GM21528 (cell line): Measurements from ENCODE around the gene RASAL3.

Experiments
- ATAC-seq: cut with Tn5 transposase; IDR thresholded peaks from one replicate; pipeline ENCODE4 v1.9.1; 2021; ENCODE audit warnings: mild to moderate bottlenecking, moderate library complexity; ENCODE audit not compliant: unreplicated experiment, low FRiP score

The RASAL3 gene

DNA sequence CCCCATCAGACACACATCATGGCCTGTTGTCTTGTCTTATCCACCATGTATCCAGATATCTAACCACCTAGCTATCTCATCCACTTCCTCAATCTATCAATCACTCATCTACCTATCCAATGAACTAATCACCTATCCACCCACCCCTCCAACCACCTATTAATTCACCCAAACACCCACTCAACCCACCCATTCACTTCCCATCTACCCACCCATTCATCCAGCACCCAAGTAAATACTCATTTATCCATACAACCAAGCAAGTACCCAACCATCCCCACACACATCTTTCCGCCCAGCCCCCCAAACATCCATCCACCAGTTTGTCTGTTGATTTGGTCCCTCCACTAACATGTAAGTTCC lies 13.8 kb downstream of the RASAL3 start:
- ATAC-seq = no peak

- no peak for ATAC-seq
Observed at GRCh38 chr19:15449620-15450527, 14.5 kb downstream of the RASAL3 start, which contains the start of gene WIZ. Gene WIZ, minus strand, starts transcription at chr19:15449956. Its CDS starts 1,649 bp downstream, at chr19:15448307.

DNA sequence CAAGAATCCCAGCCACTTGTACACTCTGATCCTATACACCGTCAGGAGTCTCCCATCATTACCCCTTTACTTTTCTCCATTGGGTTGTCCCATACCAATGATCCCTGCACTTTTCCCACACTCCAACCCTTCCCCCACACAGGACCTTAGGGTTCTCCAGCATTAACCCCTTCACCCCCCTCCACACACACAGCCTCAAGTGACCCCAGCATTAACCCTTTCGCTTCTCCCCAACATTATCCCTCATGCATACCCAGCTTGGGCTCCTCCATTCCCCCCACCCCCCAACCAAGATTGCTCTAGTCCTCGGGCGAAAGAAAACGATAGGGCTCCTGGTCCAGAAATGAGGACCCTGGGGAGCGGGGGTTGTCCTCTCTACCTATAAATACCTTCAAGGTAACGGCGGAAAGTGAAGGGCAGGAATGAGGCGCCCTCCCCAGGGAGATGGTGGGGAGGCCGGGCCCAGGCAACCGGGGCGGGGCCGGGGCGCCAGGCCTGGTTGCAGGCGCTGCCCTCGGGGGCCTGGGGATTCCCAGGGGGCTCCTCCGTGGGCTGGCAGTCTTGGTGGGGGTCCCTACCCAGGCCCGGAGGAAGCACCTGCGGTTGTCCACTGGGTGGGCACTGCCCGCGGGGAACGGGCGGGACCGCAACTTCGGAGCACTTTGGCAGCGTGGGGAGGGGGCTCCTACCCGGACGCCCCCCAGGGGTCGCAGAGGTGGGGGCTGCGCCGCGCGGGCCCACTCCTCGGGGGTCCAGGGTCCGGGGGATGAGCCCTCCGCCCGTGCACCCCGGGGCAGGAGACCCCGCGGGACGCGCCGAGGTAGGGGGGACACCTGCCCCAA lies 15.3 kb downstream of the RASAL3 start:
- no peak for ATAC-seq

- no peak for ATAC-seq
Observed at GRCh38 chr19:15448044-15448777, 16.1 kb downstream of the RASAL3 start.

GRCh38 chr19:15447057-15447456 lies 17.3 kb downstream of the RASAL3 start:
- no peak for ATAC-seq

GRCh38 chr19:15445807-15446376 lies 18.5 kb downstream of the RASAL3 start:
- no peak for ATAC-seq

DNA sequence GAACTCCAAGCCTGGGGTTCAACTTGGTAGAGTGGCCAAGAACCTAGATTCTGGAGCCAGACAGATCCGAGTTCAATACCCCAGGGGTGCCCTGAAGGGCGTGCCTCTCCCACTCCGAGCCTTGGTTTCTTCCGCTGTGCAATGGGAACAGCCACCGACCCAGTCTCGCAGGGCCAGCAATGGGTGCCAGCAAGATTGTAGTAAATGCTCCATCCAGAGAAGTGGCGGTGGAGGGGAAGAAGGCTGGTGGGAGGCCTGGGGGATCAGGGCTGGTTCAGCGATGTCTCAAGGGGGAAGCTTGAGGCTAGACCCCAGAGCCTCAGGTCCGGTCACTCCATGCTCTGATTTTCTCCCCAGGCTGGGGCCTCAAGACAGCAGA lies 19.1 kb downstream of the RASAL3 start:
- no peak for ATAC-seq

DNA sequence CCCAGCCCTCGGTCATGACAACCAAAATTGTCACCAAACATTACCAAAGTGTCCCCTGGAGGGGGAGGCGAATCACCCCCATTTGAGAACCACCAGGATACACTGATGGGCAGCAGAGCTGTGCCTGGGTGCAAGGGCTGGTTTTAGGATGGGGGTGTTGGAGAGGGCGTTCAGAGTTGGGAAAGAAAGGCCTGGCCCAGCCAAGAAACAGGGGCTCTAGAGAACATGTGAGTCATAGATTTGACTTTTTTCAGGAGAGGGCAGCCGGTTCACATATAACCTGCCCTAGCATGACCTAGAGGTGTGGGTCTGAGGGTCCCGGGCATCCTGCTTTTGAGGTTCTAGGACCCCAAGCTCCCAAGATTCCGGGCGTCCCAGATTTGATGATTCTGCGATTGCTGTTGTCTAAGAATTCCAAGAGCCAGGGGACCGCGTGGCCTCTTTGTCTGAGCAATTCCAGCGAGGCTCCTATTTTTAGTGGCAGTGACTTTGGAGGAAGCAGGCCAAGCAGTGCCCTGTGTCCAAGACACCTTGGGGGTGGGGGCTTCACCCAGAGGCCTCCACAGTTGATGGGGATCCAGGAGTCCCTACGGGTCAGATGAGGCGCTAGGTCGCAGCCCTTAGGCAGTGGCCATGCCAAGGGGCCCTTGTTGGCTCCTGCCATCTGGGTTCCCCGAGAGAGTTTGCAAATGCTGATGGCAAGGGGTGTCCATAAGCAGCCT lies 19.7 kb downstream of the RASAL3 start:
- ATAC-seq = no peak

DNA sequence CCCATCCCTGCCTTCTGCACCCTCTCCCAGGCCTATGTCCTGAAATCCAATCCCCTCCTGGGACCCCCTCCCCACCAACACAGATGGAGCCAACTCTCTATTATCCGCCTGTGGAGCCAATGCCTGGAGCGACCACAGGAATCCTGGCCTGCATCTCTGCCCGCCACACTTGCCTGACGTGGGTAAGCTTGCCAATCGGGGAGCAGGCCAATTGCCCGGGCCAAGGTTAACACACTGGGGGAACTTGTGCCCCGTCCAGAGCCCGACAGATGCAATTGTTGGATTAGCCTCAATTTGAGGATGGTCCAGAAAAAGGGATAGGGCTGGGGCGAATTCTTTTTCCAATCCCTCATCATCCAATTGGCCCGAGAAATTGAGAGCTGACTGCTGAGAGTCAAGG lies 20.5 kb downstream of the RASAL3 start:
- no peak for ATAC-seq

DNA sequence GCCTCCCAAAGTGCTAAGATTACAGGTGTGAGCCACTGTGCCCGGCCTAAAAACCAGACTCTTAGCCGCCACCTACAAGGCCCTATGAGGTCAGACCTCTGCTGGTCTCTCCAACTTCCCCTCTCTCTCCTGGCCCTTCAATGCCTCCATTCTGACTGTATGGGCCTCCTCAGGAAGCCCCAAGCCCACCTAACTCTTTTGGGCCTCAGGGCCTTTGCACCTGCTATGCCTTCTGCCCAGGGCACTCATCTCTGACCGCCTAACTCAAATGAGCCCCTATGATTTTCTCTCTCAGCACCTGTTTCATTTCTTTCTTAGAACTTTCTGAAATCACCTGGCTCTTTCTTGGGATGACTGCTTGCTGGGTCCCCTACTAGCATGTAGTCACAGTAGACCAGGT lies 21.0 kb downstream of the RASAL3 start:
- ATAC-seq = no peak

DNA sequence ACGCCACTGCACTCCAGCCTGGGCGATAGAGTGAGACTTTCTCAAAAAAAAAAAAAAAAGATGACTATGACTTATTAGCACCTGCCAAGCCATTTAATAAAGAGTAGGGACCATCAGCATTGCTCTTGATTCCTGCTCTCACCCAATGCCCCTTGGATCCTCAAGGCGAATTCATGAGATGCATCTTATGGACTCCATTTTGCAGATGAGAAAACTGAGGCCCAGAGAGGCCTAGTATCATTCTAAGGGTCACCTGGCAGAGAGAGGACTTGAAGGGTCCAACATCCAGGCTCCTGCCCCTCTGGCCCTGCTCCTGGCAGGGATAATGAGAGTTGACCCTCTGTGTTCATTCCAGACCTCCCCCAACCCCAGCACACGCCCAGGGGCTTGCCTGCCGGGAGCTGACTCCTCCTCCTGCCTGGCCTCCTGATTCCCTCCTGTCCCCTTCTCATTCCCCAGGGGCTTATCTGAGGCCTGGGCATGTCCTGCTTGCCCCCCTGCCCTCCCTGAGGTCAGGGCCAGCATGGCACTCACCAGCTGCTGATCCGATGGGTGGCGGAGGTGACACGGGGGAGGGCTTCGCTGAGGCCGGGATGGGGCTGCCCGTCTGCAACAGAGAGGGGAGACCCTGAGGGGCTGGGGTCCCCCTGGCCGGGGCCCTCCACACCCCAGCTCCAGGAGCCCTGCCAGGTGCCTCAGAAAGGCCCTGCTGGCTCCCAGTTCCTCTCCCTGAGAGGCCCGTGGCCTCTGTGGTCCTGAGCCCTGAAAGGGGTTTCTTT lies 22.0 kb downstream of the RASAL3 start:
- no peak for ATAC-seq

DNA sequence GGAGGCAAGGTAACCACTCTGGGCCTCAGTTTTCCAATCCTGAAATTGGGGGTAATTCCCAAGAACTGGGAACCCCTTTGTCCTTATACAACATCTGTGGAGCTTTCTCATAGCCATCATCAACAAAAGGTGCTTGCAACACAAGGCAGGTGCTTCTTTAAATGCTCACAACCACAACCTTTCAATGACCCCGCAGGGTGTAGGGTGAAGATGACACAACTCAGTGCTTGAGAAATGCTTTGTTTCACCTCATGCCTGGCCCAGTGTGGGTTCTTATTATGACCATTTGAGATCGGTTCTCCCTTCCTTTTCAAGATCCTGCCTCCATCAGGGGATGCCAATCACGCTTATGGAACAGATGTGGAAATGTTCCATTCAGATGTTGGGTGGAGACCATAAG lies 23.0 kb downstream of the RASAL3 start:
- ATAC-seq = no peak

DNA sequence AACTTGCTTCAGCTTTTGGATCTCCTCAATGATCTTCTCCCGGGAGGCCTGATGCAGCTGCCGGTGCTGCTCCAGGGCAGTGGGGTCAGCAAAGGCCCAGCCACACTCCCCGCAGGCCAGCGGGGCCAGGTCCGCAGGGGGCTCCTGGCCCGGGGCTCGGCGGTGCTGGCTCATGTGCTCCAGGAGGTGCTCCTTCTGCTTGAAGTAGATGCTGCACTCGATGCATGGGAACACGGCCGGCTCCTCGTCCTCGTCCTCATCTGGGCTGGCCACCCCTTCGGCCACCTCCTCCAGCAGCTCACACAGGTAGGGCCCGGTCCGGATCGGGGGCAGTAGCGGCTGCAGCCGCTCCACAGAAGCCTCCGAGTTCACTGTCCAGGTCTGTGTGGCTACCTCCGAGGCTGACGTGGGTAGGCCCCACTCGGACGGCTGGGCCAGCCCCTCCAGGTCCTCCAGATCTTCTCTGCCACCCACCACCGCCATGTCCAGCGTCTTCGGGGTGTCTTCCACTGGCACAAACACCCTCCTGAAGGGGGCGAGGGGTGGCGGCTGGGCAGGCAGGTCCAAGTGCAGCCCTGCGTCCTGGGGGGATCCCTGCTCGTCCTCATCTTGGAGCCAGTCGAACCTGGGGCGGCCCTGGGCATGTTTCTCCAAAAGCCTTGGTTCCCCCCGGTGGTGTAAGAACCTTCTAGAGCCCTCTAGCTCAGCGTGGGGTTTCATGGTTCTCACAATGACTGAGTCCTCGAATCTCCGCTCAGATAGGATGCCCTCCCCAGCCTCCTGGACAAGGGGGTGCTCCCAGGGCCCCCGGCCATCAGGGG lies 24.3 kb downstream of the RASAL3 start:
- no peak for ATAC-seq

DNA sequence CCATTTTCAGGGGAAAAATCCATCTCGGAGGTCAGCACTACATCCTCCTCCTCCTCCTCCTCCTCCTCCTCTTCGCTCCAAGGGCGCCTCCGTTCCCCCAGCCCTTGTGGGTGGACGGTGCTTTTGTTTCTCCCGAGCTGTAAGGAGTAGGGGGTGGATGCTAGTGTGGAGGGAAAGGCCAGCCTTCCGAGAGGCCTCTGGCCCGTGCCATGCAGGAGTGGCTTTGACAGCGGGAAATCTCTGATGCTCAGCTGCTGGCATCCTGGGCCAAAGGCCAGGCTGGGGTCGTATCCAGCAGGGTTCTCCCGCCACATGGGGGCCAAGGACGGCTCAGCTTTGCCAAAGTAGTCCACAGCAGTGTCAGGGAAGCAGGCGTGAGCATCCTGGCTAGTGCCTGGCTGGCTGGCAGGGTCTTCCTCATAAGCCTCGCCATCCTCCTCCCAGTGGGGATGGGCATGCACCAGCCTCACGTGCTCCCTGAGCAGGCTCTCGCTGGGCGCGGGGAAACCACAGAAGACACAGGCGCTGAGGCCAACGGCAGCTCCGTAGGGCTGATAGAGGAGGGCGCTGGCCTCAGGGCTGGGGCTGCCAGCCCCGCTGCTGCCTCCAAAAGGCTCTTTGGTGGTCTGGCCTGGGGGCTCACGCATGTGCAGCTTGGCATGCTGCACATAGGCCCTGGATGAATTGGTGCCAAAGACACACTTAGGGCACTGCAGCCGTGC lies 25.1 kb downstream of the RASAL3 start:
- ATAC-seq = no peak

GRCh38 chr19:15438577-15438976 lies 25.8 kb downstream of the RASAL3 start:
- ATAC-seq = no peak

DNA sequence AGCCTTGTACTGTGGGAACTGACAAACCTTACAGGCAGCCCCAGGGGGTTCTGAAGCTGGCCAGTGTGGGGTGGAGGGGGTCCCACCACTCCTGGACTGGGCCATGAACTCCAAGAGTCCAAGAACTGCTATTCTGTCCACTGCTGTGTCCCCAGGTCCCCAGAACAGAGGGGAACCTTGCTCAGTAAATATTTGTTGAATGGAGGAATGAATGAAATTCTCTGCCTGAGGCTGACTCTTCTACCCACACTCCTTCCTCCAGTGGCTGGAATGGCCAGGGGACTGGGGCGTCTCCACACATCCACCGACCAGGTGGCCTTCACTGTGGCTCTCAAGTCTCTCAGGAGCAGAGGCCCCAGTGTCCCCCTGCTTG lies 26.2 kb downstream of the RASAL3 start:
- ATAC-seq = no peak

DNA sequence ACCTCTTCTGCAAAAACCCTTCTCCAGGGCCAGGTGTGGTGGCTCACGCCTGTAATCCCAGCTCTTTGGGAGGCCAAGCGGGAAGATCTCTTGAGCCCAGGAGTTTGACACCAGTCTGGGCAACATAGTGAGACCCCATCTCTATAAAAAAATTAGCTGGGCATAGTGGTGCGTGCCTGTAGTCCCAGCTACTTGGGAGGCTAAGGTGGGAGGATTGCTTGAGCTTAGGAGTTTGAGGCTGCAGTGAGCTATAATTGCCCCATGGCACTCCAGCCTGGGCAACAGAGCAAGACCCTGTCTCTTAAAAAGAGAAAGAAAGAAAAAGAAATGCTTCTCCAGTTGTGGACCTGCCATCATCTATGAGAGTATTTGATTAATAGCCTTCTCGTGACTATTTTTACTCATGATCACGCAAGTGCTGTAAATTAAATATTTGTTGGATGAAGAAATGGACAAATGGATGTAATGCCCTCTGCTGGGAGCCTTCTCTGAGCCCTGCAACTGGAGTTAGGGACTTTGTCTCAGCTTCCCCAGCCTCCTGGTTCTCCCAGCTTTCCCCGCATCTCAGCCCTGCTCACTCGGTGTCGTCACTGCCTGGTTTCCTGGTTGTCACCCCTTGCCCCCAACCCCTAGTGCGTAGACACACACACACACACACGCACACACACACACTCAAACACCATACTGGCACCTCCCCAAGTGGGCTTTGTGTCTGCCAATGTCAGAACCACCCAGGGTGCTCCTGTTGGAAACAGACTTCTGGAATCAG lies 26.8 kb downstream of the RASAL3 start:
- ATAC-seq = no peak
